Activated naive CD8-positive, alpha-beta T cell (primary cell): Measurements from ENCODE around the gene ITSN1.
"Not testable (repeated sequence)": the region's sequence is repeated elsewhere in the genome, so short reads cannot be mapped to it uniquely, and the experiment has no call there.

Experiments
- H3K27ac Mint-ChIP-seq: one replicate; pipeline ENCODE4 v1.8.0; 2021; ENCODE audit warnings: mixed read lengths
- H3K27me3 Mint-ChIP-seq: one replicate; pipeline ENCODE4 v1.8.0; 2021; ENCODE audit warnings: mixed read lengths
- H3K36me3 Mint-ChIP-seq: one replicate; pipeline ENCODE4 v1.8.0; 2021; ENCODE audit warnings: mixed read lengths
- H3K4me1 Mint-ChIP-seq: one replicate; pipeline ENCODE4 v1.8.0; 2021; ENCODE audit warnings: low read depth, mixed read lengths
- H3K4me3 Mint-ChIP-seq: one replicate; pipeline ENCODE4 v1.8.0; 2021; ENCODE audit warnings: mild to moderate bottlenecking, mixed read lengths
- H3K9me3 Mint-ChIP-seq: one replicate; pipeline ENCODE4 v1.8.0; 2021; ENCODE audit warnings: low read depth, mixed read lengths

ITSN1 gene

DNA sequence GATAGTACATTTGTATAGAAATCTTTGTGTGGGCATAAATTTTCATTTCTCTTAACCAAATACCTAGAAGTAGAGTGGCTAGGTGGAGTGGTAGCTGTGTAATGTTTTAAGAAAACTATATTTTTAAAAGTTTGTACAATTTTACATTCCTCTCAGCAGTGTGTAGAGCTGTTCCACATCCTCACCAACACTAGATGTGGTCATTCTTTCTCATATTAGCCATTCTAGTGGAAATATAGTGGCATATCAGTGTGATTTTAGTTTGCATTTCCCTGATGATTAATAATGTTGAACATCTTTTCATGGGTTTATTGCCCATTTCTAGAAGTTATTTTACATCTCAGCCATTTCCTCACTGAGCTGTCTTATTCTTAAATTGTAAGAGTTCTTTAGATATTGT is 65.5 kb downstream of the ITSN1 start:
- Mint-ChIP-seq H3K36me3 (peaks cover 3% of the 10 kb centered on the region), H3K9me3 (peaks cover 3% of the 10 kb centered on the region), H3K4me1 (no peaks in the 10 kb centered on the region), H3K27me3 (no peaks in the 10 kb centered on the region), H3K27ac (peak overlapping the region; percentile 5), H3K4me3 (no peak overlapping the region)

DNA sequence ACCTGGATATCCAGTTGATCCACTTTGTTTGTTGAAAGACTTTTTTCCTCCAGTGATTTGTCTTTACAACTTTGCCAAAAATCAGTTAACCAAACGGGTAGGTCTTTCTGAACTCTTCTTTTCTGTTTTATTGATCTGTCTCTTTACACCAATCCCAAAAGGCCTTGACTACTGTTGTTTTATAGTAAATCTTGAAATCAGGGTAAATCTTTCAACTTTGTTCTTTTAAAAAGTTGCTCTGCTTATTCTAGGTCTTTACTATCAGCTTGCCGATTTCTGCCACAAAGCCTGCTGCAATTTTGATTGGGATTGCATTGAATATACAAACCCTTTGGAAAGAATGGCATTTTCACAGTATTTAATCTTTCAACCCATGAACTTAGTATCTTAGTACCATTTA is 66.6 kb downstream of the ITSN1 start:
- Mint-ChIP-seq H3K36me3 (peaks cover 3% of the 10 kb centered on the region), H3K27me3 (no peaks in the 10 kb centered on the region), H3K27ac (no peak overlapping the region), H3K4me1 (no peaks in the 10 kb centered on the region), H3K9me3 (peaks cover 3% of the 10 kb centered on the region), H3K4me3 (no peak overlapping the region)

DNA sequence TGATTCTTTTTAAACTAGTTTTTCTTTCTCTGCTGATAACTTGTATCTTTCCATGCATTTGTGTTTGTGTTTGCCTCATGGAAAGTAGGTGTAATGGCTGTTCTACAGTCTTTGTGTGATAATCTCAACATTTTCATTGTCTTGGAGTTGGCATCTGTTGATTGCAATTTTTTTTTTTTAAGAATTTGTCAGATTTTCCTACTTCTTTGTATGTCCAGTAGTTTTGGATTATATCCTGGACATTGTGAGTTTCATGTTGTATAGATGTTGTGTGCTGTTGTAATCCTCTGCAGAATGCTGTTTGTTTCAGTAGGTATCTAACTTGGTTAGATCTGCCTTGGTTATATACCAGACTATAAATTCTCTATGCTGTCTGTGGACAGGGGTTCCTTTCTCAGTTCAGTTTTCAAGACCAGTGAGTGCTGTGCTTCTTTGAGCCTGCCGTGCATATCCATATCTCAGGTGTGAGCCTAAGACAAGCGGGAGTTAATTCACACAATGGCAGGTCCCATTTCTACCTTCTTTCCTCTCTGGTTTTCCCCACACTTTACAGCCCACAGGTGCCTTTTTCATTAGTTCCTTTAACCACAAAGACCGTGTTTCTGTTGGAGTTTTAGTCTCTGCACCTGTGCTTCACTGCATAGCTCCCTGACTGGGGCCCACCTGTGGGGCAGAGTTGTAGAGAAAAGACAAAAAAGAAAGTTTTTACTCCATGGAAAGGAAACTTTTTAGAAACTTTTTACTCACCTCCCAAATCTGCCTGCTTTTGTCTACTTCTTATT is 69.9 kb downstream of the ITSN1 start:
- Mint-ChIP-seq H3K27me3 (no peaks in the 10 kb centered on the region), H3K4me3 (no peak overlapping the region), H3K9me3 (peaks cover 3% of the 10 kb centered on the region), H3K4me1 (no peaks in the 10 kb centered on the region), H3K36me3 (peaks cover 3% of the 10 kb centered on the region), H3K27ac (no peak overlapping the region)

DNA sequence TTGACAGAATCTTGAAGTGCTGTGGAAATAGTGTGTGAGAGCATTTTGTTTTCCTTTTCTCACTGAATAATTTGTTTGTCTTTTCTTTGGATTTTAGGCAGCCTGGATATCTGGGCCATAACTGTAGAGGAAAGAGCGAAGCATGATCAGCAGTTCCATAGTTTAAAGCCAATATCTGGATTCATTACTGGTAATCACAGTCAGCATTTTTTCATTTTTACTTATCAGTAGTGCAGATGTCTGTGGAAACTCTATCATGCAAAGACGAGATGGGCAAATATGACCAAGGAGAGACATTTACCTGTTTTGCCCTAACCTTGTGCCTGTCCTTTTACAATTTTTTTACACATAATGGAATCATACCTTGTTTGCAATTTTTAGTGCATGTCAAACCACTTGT is 78.8 kb downstream of the ITSN1 start:
- no peaks in the 10 kb centered on the region for H3K9me3 Mint-ChIP-seq
- peaks cover 3% of the 10 kb centered on the region for H3K36me3 Mint-ChIP-seq
- H3K4me1 Mint-ChIP-seq: no peaks in the 10 kb centered on the region
- H3K27ac Mint-ChIP-seq: no peak overlapping the region
- no peaks in the 10 kb centered on the region for H3K27me3 Mint-ChIP-seq
- no peak overlapping the region for H3K4me3 Mint-ChIP-seq

DNA sequence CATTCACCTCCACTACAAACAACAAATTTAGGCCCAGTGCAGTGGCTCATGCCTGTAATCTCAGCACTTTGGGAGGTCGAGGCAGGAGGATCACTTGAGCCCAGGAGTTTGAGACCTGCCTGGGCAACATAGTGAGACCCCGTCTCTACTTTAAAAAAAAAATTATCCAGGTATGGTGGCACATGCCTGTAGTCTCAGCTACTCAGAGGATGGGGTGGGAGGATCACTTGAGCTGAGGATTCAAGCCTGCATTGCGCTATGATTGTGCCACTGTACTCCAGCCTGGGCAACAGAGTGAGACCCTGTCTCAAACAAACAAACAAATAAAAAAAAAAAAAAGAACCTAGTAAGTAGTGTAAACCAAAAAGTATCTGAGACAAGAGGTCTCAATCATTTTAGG is 86.8 kb downstream of the ITSN1 start:
- H3K4me3 Mint-ChIP-seq, H3K27ac Mint-ChIP-seq, H3K4me1 Mint-ChIP-seq, H3K36me3 Mint-ChIP-seq, H3K9me3 Mint-ChIP-seq, H3K27me3 Mint-ChIP-seq: not testable (repeated sequence)

DNA sequence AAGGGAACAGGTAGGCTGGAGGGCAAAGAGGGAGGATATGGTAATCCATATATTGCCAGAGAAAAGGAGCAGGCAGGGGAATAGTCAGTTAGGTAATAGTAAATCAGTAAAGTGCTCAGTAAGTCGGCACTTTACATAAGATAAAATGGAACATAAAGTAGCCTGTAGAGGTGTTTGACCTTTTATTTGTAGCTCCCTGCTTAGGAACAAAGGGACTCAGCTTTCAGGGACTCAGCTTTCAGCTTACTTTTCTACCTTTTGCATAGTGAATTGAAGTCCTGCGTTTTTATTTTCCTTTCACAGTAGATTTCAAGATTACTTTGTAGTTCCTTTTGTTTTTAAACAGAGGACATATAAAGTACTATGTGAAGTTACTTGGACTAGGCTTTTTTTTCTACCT is 87.3 kb downstream of the ITSN1 start:
- H3K36me3 Mint-ChIP-seq: no peaks in the 10 kb centered on the region
- no peaks in the 10 kb centered on the region for H3K4me1 Mint-ChIP-seq
- no peak overlapping the region for H3K4me3 Mint-ChIP-seq
- no peaks in the 10 kb centered on the region for H3K27me3 Mint-ChIP-seq
- no peaks in the 10 kb centered on the region for H3K9me3 Mint-ChIP-seq
- H3K27ac Mint-ChIP-seq: no peak overlapping the region

DNA sequence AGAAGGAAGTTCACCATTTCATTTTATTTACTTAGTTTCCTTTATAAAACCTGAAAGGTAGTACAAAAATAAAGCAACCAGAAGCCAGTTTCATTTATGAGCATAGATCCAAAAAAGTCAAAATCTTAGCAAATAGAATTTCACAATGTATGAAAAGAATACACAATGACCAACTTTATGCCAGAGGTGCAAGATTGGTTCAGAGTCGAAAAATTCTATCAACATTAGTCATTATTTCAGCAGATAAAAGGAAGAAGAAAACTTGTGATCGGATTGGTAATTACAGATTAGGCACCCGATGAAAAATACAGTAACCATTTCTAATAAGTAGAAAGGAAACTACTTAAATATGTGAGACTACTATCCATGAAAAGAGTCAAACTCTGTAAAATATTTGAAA is 89.1 kb downstream of the ITSN1 start:
- H3K4me3 Mint-ChIP-seq: no peak overlapping the region

DNA sequence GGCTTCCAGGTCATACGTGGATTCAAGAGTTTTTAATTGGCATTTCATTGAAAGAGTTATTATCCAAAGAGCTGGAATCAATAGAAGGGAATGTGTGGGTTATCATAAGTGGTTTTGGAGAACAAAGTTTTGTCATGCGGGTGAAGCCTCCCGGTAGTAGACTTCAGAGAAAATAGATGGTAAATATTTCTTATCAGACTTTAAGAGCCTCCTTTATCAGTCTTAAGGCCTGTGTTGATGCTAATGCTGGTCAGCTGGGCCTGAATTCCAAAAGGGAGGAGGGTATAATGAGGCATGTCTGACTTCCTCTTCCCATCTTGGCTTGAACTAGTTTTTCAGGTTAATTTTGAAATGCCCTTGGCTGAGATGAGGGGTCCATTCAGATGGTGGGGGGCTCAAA is 89.7 kb downstream of the ITSN1 start:
- Mint-ChIP-seq H3K4me1 (no peaks in the 10 kb centered on the region), H3K4me3 (no peak overlapping the region), H3K9me3 (no peaks in the 10 kb centered on the region), H3K27me3 (no peaks in the 10 kb centered on the region), H3K27ac (no peak overlapping the region), H3K36me3 (no peaks in the 10 kb centered on the region)

More for the DNA sequence above, 89.1 kb downstream of the ITSN1 start:
- Mint-ChIP-seq H3K27me3 (no peaks in the 10 kb centered on the region), H3K9me3 (no peaks in the 10 kb centered on the region), H3K27ac (no peak overlapping the region), H3K36me3 (no peaks in the 10 kb centered on the region), H3K4me1 (no peaks in the 10 kb centered on the region)

DNA sequence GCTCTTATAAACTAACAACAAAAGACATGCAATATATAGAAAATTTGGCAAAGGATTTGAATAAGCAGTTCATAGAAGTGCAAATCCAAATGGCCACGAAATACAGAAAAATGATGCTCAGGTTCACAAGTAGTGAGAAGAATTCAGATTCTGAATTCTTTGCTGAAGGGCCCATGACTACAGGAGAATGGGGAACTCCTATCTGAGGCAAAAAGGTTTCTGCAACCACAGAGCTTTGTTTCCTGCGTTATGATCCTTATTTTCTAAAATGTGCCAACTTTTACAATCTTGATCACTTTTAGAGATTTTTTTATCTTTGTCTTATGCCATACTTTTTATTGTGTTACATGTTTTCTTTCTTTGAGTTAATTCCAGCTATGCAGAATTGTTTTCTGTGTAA is 91.3 kb downstream of the ITSN1 start:
- Mint-ChIP-seq H3K9me3 (no peaks in the 10 kb centered on the region), H3K27ac (no peak overlapping the region), H3K36me3 (no peaks in the 10 kb centered on the region), H3K4me1 (no peaks in the 10 kb centered on the region), H3K4me3 (no peak overlapping the region), H3K27me3 (no peaks in the 10 kb centered on the region)

DNA sequence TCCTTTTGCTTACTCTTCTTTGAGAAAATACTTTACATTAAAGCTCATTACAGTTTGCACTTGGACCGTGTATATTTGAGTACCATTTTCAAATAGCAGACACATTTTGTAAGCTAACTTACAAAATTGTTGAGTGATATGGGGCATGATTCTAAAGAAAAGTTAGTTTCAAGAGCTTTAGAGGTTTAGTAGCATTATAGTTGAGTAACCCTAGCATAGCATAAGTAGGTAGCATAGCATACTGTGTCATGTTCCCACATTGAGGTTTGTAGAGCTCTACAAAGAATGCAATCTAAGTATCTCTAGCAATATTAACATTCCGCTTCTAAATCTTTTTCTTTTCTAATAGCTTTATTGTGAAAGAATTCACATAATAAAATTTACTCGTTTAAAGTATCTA is 92.0 kb downstream of the ITSN1 start:
- H3K27ac Mint-ChIP-seq: no peak overlapping the region
- no peaks in the 10 kb centered on the region for H3K27me3 Mint-ChIP-seq
- H3K9me3 Mint-ChIP-seq: no peaks in the 10 kb centered on the region
- H3K36me3 Mint-ChIP-seq: no peaks in the 10 kb centered on the region
- H3K4me1 Mint-ChIP-seq: no peaks in the 10 kb centered on the region
- no peak overlapping the region for H3K4me3 Mint-ChIP-seq

DNA sequence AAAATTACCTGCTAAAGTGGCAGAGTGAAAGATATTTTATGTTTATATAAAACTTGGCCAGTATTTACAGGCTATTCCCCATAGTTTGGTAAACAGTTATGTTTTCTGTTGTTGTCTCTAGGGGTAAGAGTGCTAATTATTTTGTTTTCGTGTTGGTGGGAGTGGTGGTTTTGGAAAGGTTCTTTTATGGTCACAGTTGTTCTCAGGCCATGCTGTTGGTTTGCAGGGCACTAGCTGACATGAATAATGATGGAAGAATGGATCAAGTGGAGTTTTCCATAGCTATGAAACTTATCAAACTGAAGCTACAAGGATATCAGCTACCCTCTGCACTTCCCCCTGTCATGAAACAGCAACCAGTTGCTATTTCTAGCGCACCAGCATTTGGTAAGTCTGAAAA is 92.5 kb downstream of the ITSN1 start:
- Mint-ChIP-seq H3K9me3 (no peaks in the 10 kb centered on the region), H3K4me1 (no peaks in the 10 kb centered on the region), H3K4me3 (no peak overlapping the region), H3K27ac (no peak overlapping the region), H3K27me3 (no peaks in the 10 kb centered on the region), H3K36me3 (no peaks in the 10 kb centered on the region)

DNA sequence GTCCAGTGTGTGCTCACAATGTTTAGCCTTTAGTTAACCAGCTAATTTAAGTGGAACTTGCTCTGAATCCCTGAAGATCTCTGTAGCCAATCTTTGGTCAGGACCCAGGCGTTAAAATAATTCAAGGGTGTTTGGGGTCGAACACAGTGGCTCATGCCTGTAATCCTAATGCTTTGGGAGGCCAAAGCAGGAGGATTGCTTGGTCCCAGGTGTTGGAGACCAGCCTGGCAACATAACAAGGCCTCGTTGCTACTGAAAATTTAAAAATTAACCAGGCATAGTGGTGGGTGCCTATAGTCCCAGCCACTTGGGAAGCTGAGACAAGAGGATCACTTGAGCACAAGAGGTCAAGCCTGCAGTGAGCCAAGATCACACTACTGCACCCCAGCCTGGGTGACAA is 94.3 kb downstream of the ITSN1 start:
- Mint-ChIP-seq H3K27me3 (no peaks in the 10 kb centered on the region), H3K27ac (no peak overlapping the region), H3K36me3 (no peaks in the 10 kb centered on the region), H3K4me3 (no peak overlapping the region), H3K4me1 (no peaks in the 10 kb centered on the region), H3K9me3 (no peaks in the 10 kb centered on the region)

DNA sequence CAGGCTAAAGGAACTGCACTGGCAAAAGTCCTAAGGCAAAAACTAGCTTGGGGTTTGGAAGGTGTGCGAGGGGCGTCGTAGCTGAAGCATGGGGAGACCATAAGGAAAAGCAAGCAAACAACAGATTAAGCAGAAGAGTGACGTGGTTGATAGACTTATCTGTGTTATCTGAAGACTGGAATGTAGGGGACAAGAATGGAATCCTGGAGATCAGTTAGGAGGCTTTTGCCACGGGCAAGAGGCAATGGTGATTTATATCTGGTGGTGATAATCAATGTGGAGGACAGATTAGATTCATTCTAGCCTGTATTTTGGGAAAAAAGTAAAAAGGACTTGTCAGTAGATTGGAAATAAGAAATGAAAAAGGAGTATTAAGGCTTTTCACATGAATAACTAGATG is 97.4 kb downstream of the ITSN1 start:
- H3K9me3 Mint-ChIP-seq: no peaks in the 10 kb centered on the region
- no peaks in the 10 kb centered on the region for H3K4me1 Mint-ChIP-seq
- peaks cover 3% of the 10 kb centered on the region for H3K36me3 Mint-ChIP-seq
- no peak overlapping the region for H3K4me3 Mint-ChIP-seq
- no peak overlapping the region for H3K27ac Mint-ChIP-seq
- no peaks in the 10 kb centered on the region for H3K27me3 Mint-ChIP-seq

DNA sequence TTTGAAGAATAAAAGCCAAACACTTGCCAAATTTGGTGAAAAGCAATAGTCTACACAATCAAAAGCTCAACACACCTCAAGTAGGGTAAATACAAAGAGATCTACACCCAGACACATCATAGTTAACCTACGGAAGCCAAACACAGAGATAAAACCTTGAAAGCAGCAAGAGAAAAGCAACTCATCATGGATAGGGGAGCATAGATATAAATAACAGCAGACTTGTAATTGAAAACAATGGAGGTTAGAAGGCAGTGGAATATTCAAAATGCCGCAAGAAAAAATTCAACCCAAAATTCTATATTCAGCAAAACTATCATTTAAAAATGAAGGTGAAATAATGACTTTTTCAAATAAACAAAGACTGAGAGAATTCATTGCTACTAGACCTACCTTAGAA is 105.1 kb downstream of the ITSN1 start:
- Mint-ChIP-seq H3K4me3 (no peak overlapping the region), H3K4me1 (no peaks in the 10 kb centered on the region)

DNA sequence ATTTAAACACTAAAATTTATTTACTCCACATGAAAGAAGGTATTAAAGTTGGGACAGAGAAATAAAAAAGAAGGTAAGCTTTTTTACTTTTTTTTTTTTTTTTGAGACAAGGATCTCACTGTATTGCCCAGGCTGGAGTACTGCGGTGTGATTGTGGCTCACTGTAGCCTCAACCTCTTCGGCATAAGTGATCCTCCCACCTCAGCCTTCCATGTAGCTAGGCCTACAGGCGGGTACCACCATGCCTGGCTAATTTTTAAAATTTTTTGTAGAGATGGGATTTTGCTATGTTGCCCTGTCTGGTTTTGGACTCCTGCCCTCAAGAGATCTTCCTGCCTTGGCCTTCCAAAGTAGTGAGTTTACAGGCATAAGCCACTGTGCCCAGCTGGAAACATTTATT is 106.6 kb downstream of the ITSN1 start:
- Mint-ChIP-seq H3K4me1 (no peaks in the 10 kb centered on the region), H3K4me3 (no peak overlapping the region), H3K9me3 (peaks cover 17% of the 10 kb centered on the region), H3K36me3 (peaks cover 8% of the 10 kb centered on the region), H3K27ac (no peak overlapping the region), H3K27me3 (no peaks in the 10 kb centered on the region)

More for the DNA sequence above, 105.1 kb downstream of the ITSN1 start:
- H3K9me3 Mint-ChIP-seq: peaks cover 17% of the 10 kb centered on the region
- H3K36me3 Mint-ChIP-seq: peaks cover 11% of the 10 kb centered on the region
- no peak overlapping the region for H3K27ac Mint-ChIP-seq
- H3K27me3 Mint-ChIP-seq: no peaks in the 10 kb centered on the region

DNA sequence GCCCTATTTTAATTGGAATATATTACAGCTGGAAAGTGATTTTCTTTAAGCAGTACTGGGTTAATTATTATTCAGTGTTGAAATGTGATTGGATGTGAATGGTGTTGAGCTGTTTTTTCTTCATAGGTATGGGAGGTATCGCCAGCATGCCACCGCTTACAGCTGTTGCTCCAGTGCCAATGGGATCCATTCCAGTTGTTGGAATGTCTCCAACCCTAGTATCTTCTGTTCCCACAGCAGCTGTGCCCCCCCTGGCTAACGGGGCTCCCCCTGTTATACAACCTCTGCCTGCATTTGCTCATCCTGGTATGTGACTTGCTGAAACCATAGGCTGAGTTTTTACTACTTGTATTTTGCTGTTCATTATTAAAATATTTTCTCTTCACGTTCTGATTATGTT is 107.7 kb downstream of the ITSN1 start:
- Mint-ChIP-seq H3K4me1 (no peaks in the 10 kb centered on the region), H3K4me3 (no peak overlapping the region), H3K27ac (no peak overlapping the region), H3K36me3 (peaks cover 8% of the 10 kb centered on the region), H3K9me3 (peaks cover 17% of the 10 kb centered on the region), H3K27me3 (no peaks in the 10 kb centered on the region)
